ENCODE data around the gene CKS1B.

GRCh38 chr1:154974808-154975408 is 427 bp downstream of the CKS1B start:
- TF ChIP-seq CTCF (IDR thresholded peaks at IDR 0.05; ENCODE audit: insufficient read depth, low read length), result no peak
- peak; percentile 49; the same call in 1 of the 2 replicates for TF ChIP-seq POLR2AphosphoS5 (IDR thresholded peaks at IDR 0.05; ENCODE audit: low read depth)
- no peak for TF ChIP-seq GABPA (IDR thresholded peaks at IDR 0.05; ENCODE audit: low read depth)
- TF ChIP-seq SPI1 (IDR thresholded peaks at IDR 0.05; ENCODE audit: borderline replicate concordance, low read depth), result peak; percentile 59; the same call in 1 of the 2 replicates

Data from HL-60 (cell line).